Gastroesophageal sphincter (tissue), 4 donors: Measurements from ENCODE around the gene PIN4. TPM values are rescaled to one million over a fixed set of nuclear protein-coding genes. Genes with fewer than 3 reads are reported as not detected.

ENCODE experiments used
- ATAC-seq: fragments of 150-250 bp; one replicate; pipeline ENCODE4 v1.9.1; 2016; ENCODE audit warnings: mild to moderate bottlenecking, moderate library complexity
- H3K27ac ChIP-seq, 4 donors: fragments of 200-600 bp; sonication (generic) in 3 of 4; 1 replicate in 3 of 4; 2 replicates in 1 of 4; pipeline ENCODE4 v1.5.1; 2016 to 2019
- H3K27me3 ChIP-seq: fragments of 200-600 bp; sonication (generic); one replicate; pipeline ENCODE4 v1.5.1; 2019
- H3K36me3 ChIP-seq, 2 donors: fragments of 200-600 bp; sonication (generic); one replicate each; pipeline ENCODE4 v1.5.1; 2019; ENCODE audit warnings: control low read depth in 1 of 2
- H3K4me1 ChIP-seq, 3 donors: fragments of 200-600 bp; sonication (generic); 1 replicate in 2 of 3; 2 replicates in 1 of 3; pipeline ENCODE4 v1.5.1; 2016 to 2019; ENCODE audit warnings: control low read depth in 2 of 3
- H3K4me3 ChIP-seq, 2 donors: fragments of 200-600 bp; sonication (generic); one replicate each; pipeline ENCODE4 v1.5.1; 2019; ENCODE audit warnings: mild to moderate bottlenecking in 1 of 2, moderate library complexity in 1 of 2
- H3K9me3 ChIP-seq, 3 donors: fragments of 200-600 bp; sonication (generic); one replicate each; pipeline ENCODE4 v1.5.1; 2017 to 2019; ENCODE audit warnings: control low read depth in 2 of 3
- EP300 ChIP-seq: sonication (generic); formaldehyde crosslinking; IDR thresholded peaks from one replicate; pipeline ENCODE4 v1.6.1; 2017; ENCODE audit warnings: antibody characterized with exemption, mild to moderate bottlenecking
- POLR2A ChIP-seq, 2 donors: fragments of 450-650 bp; IDR thresholded peaks; one replicate each; pipeline ENCODE4 v1.6.1; 2017; ENCODE audit warnings: antibody characterized with exemption in 2 of 2, mild to moderate bottlenecking in 2 of 2, moderate library complexity in 1 of 2
- POLR2AphosphoS5 ChIP-seq: sonication (generic); formaldehyde crosslinking; IDR thresholded peaks from one replicate; pipeline ENCODE4 v1.6.1; 2017; ENCODE audit warnings: antibody characterized with exemption
- WGBS, 2 donors: methylation state at CpG; one replicate each; pipeline ENCODE4 v1.1.5; 2018; ENCODE audit warnings: low coverage in 1 of 2; 5-methylcytosine and 5-hydroxymethylcytosine counted together
- total RNA-seq, 4 donors: library from RNA; depleted of rRNA; stranded (reverse); fragments of >200 nt; gene quantifications; one replicate each; pipeline ENCODE4 v1.1.0, GENCODE V29; 2016
- TF ChIP-seq, protein P1 (sequence below), 4 experiments: fragments of 200-600 bp in 2 of 4; fragments of 450-650 bp in 2 of 4; sonication (generic) in 1 of 4; IDR thresholded peaks; one replicate each; pipeline ENCODE4 v1.5.1; 2017 to 2019; ENCODE audit warnings: antibody characterized with exemption in 4 of 4, mild to moderate bottlenecking in 2 of 4, moderate library complexity in 2 of 4

PIN4 gene
- total RNA-seq, 4 donors from 2014 or later, result 5.7 to 10.6 (median 8.8) TPM

DNA sequence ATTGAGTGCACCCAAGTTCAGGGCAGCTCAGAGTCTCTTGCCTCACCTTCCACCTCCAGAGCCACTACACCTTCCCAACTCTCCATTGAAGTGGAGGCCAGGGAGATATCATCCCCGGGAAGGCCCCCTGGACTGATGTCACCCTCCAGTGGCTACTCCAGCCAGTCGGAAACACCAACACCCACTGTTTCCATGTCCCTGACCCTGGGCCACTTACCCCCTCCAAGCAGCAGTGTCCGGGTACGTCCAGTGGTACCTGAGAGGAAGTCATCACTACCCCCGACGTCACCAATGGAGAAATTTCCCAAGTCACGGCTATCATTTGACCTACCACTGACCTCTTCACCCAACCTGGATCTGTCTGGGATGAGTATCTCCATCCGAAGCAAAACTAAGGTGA lies 42.0 kb upstream of the PIN4 start:
- H3K27me3 ChIP-seq, result no peaks in the 10 kb centered on the region
- WGBS, 2 donors, result 90 to 100% methylated on average over 1 to 2 of the region's 8 CpGs
- no peak overlapping the region for H3K27ac ChIP-seq
- H3K4me1 ChIP-seq, result no peaks in the 10 kb centered on the region
- no peak for TF ChIP-seq POLR2AphosphoS5
- TF ChIP-seq, protein P1, sequence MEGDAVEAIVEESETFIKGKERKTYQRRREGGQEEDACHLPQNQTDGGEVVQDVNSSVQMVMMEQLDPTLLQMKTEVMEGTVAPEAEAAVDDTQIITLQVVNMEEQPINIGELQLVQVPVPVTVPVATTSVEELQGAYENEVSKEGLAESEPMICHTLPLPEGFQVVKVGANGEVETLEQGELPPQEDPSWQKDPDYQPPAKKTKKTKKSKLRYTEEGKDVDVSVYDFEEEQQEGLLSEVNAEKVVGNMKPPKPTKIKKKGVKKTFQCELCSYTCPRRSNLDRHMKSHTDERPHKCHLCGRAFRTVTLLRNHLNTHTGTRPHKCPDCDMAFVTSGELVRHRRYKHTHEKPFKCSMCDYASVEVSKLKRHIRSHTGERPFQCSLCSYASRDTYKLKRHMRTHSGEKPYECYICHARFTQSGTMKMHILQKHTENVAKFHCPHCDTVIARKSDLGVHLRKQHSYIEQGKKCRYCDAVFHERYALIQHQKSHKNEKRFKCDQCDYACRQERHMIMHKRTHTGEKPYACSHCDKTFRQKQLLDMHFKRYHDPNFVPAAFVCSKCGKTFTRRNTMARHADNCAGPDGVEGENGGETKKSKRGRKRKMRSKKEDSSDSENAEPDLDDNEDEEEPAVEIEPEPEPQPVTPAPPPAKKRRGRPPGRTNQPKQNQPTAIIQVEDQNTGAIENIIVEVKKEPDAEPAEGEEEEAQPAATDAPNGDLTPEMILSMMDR (IDR thresholded peaks at IDR 0.05), result no peak
- TF ChIP-seq EP300, result no peak
- no peak for TF ChIP-seq POLR2A (IDR thresholded peaks at IDR 0.05)
- H3K4me3 ChIP-seq, result no peak overlapping the region
- ATAC-seq, result no peak
- peaks cover 0 to 64% of the 10 kb centered on the region in 2 donors for H3K36me3 ChIP-seq
- no peaks in the 10 kb centered on the region for H3K9me3 ChIP-seq

DNA sequence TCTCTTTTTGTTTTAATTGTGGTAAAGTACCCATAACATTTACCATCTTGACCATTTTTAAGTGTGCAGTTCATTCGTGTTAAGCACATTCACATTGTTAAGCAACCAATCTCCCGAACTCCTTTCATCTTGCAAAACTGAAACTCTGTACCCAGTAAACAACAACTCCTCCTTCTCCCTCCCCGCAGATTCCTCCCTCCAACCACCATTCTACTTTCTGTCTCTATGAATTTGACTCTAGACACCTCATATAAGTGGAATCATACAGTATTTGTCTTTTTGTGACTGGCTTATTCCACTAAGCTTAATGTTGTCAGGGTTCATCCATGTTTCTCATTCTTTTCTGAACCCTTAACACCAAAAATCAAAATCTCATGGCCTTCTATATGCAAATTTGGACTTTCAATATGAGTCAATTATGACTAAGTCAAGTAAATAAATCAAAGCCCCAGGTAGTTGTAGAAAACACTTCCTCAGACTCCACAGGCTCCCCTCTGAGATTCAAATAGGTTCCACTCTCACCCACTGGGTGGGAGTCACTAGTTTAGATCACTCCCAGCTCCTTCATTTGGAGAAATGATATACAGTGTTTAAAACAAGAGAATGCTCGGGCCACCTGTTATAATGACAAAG lies 40.1 kb upstream of the PIN4 start:
- H3K27me3 ChIP-seq, result no peaks in the 10 kb centered on the region
- H3K36me3 ChIP-seq, result peaks cover 0 to 66% of the 10 kb centered on the region in 2 donors
- TF ChIP-seq, protein P1 (IDR thresholded peaks at IDR 0.05), result no peak
- TF ChIP-seq POLR2A (IDR thresholded peaks at IDR 0.05) (no peak), POLR2AphosphoS5 (no peak)
- H3K9me3 ChIP-seq, result no peaks in the 10 kb centered on the region
- no peak overlapping the region for H3K4me3 ChIP-seq
- H3K4me1 ChIP-seq, result no peaks in the 10 kb centered on the region
- WGBS, 2 donors, result 66 to 73% methylated on average over 4 of the region's 4 CpGs
- no peak for ATAC-seq
- H3K27ac ChIP-seq, result no peak overlapping the region

DNA sequence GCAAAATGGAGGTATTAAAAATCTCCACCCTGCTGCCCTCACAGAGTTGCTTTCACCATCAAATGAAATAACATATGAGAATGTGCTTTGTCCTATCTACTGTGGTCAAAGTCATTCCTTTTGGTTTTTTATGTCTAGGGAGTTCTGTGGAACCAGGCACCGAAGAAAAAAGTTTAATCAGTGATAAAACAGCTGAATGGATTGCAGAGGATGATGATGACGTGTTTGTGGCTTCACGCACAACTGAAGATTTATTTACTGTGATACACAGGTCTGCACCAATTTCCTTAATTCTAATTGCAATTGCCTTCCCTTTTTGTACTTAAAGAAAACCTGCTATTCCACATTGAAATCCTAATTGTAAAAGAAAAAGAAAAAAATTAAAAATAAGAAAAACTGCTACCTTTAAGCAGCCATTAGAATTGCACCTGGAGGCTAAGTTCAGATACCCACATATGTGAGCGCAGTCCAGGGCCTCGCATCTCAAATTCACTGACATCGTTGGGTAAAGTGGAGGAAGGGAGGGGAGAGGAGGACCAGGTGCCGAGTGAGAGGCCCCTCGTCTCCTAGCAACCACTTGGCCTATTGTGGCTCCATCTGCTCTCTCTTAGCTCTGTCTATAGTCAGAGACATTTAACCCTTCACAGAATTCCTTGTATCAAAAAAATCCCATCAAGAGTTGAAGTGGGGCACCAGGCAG lies 39.3 kb upstream of the PIN4 start:
- H3K27me3 ChIP-seq, result no peaks in the 10 kb centered on the region
- H3K4me1 ChIP-seq, result no peaks in the 10 kb centered on the region
- peaks cover 0 to 62% of the 10 kb centered on the region in 2 donors for H3K36me3 ChIP-seq
- no peak for ATAC-seq
- TF ChIP-seq POLR2AphosphoS5, result no peak
- TF ChIP-seq, protein P1 (IDR thresholded peaks at IDR 0.05), result no peak
- no peak for TF ChIP-seq EP300
- TF ChIP-seq POLR2A (IDR thresholded peaks at IDR 0.05), result no peak
- H3K27ac ChIP-seq, result no peak overlapping the region
- 51 to 65% methylated on average over 6 to 8 of the region's 8 CpGs for whole genome bisulfite sequencing, 2 donors
- H3K9me3 ChIP-seq, result no peaks in the 10 kb centered on the region
- H3K4me3 ChIP-seq, result no peak overlapping the region

DNA sequence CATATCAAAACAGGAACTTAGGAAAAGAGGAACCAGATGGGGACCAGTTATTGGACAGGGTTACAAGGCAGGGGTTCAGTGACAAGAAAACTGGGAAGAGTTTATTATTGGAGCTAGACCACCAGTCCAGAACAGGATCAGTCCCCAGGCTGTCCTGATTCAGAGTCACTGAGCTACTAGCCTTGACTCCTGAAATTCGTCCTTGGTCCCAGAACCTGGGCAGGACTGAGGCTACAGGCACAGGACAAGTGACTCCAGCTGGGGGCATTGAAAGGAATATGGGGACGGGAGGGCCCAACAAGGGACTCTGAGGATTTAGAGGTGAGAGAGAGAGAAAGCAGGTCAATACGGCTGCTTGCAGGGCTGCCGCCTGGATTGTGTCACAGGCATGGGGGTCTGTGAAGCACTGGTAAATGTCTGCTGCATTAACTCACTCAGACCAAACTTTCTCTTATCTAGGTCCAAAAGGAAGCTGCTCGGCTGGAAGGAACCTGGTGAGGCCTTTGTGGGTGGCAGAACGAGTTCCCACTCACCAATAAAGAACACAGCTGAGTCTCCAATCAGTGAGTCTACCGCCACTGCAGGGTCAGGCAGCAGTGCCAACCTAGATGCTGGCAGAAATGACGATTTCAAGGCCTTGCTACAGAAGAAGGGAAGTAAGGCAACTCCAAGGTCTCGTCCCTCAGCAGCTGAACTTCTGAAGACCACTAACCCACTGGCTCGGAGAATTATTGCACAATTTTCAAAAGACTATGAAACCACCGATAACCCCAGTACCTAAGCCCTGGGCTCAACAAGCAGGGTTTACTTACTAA lies 38.6 kb upstream of the PIN4 start:
- ATAC-seq, result no peak
- H3K27ac ChIP-seq, result no peak overlapping the region
- no peak overlapping the region for H3K4me3 ChIP-seq
- TF ChIP-seq EP300, result no peak
- no peak for TF ChIP-seq POLR2AphosphoS5
- no peak for TF ChIP-seq POLR2A (IDR thresholded peaks at IDR 0.05)
- TF ChIP-seq, protein P1 (IDR thresholded peaks at IDR 0.05), result no peak
- no peaks in the 10 kb centered on the region for H3K9me3 ChIP-seq
- no peaks in the 10 kb centered on the region for H3K4me1 ChIP-seq
- H3K27me3 ChIP-seq, result no peaks in the 10 kb centered on the region
- peaks cover 0 to 56% of the 10 kb centered on the region in 2 donors for H3K36me3 ChIP-seq
- 72% methylated on average over 4 of the region's 11 CpGs; no CpG with 5 or more reads in 1 of the 2 donors for WGBS, 2 donors
